Measurements from ENCODE around the gene SLC25A21. TPM values are rescaled to one million over a fixed set of nuclear protein-coding genes. Genes with fewer than 3 reads are reported as not detected.
A peak's percentile ranks its signal among the peaks of the same experiment; 100 is the strongest.

SLC25A21 gene
- total RNA-seq, 4 donors from 2014 or later, result 0.67 to 2.1 (median 0.91) TPM

GRCh38 chr14:36784541-36784940, 387.9 kb downstream of the SLC25A21 start:
- Histone ChIP-seq H3K27me3 (no peaks in the 10 kb centered on the region), H3K27ac (peak overlapping the region in 2 of 4 donors; percentile 0 to 34), H3K9me3 (peaks cover 0 to 9% (median 0%) of the 10 kb centered on the region in 3 donors), H3K36me3 (no peaks in the 10 kb centered on the region), H3K4me1 (peaks cover 0 to 52% (median 0%) of the 10 kb centered on the region in 3 donors), H3K4me3 (no peak overlapping the region)
- WGBS, 2 donors, result 81 to 96% methylated on average over 1 of the region's 1 CpG
- intact Hi-C loops (cut with DNase I), result no loop called here
- TF ChIP-seq CTCF (IDR thresholded peaks at IDR 0.05) (no peak), POLR2A (IDR thresholded peaks at IDR 0.05) (no peak)
- no peak for DNase-seq

GRCh38 chr14:36781897-36782296, 390.5 kb downstream of the SLC25A21 start:
- Histone ChIP-seq H3K27ac (no peak overlapping the region), H3K4me1 (peaks cover 0 to 26% (median 0%) of the 10 kb centered on the region in 3 donors), H3K36me3 (no peaks in the 10 kb centered on the region), H3K9me3 (peaks cover 0 to 9% (median 0%) of the 10 kb centered on the region in 3 donors), H3K4me3 (no peak overlapping the region), H3K27me3 (no peaks in the 10 kb centered on the region)
- no peak for DNase-seq
- WGBS, 2 donors, result 75 to 79% methylated on average over 2 of the region's 2 CpGs
- intact Hi-C loops (cut with DNase I), result no loop called here
- TF ChIP-seq POLR2A (IDR thresholded peaks at IDR 0.05) (no peak), CTCF (IDR thresholded peaks at IDR 0.05) (no peak)

- Histone ChIP-seq H3K9me3 (no peaks in the 10 kb centered on the region), H3K27ac (no peak overlapping the region), H3K4me3 (no peak overlapping the region), H3K36me3 (no peaks in the 10 kb centered on the region), H3K4me1 (peaks cover 0 to 48% (median 3%) of the 10 kb centered on the region in 3 donors), H3K27me3 (no peaks in the 10 kb centered on the region)
- intact Hi-C loops (cut with DNase I), result loop anchor here (10.0 kb wide), 1 partner anchor 171 kb away; no protein-coding TSS in a partner anchor
- WGBS, 2 donors, result 59 to 68% methylated on average over 3 of the region's 3 CpGs
- DNase-seq, result no peak
- no peak for TF ChIP-seq POLR2A (IDR thresholded peaks at IDR 0.05)
- no peak for TF ChIP-seq CTCF (IDR thresholded peaks at IDR 0.05)
Measured at GRCh38 chr14:36773558-36773957, 398.8 kb downstream of the SLC25A21 start.

- no peaks in the 10 kb centered on the region for H3K9me3 ChIP-seq
- no peak overlapping the region for H3K27ac ChIP-seq
- TF ChIP-seq CTCF (IDR thresholded peaks at IDR 0.05) (peak in 3 of 6 experiments; percentile 30 to 54 (median 39)), POLR2A (IDR thresholded peaks at IDR 0.05) (no peak)
- H3K36me3 ChIP-seq, result no peaks in the 10 kb centered on the region
- H3K27me3 ChIP-seq, result no peaks in the 10 kb centered on the region
- H3K4me3 ChIP-seq, result no peak overlapping the region
- 25 to 35% methylated on average over 3 of the region's 3 CpGs for WGBS, 2 donors
- intact Hi-C loops (cut with DNase I), result loop anchor here (10.0 kb wide), 1 partner anchor 172 kb away; no protein-coding TSS in a partner anchor
- no peak for DNase-seq
- H3K4me1 ChIP-seq, result peaks cover 0 to 52% (median 8%) of the 10 kb centered on the region in 3 donors
Measured at GRCh38 chr14:36773136-36773540, 399.3 kb downstream of the SLC25A21 start.

GRCh38 chr14:36771028-36771640, 401.3 kb downstream of the SLC25A21 start:
- H3K27ac ChIP-seq, result peak overlapping the region in 2 of 4 donors; percentile 86 to 89
- TF ChIP-seq CTCF (IDR thresholded peaks at IDR 0.05) (no peak), POLR2A (IDR thresholded peaks at IDR 0.05) (no peak)
- intact Hi-C loops (cut with DNase I), result loop anchor here (10.0 kb wide), 1 partner anchor 174 kb away; no protein-coding TSS in a partner anchor
- no peak overlapping the region for H3K4me3 ChIP-seq
- H3K4me1 ChIP-seq, result peaks cover 0 to 68% (median 16%) of the 10 kb centered on the region in 3 donors
- 42 to 67% methylated on average over 4 of the region's 4 CpGs for WGBS, 2 donors
- no peak for DNase-seq
- H3K27me3 ChIP-seq, result no peaks in the 10 kb centered on the region
- no peaks in the 10 kb centered on the region for H3K9me3 ChIP-seq
- H3K36me3 ChIP-seq, result no peaks in the 10 kb centered on the region

All from esophagus squamous epithelium (tissue), 5 donors.